ENCODE measurements around the gene DPH1.

DPH1 gene

GRCh38 chr17:2027528-2028233 is 2.3 kb upstream of the DPH1 start:
- DNase-seq (ENCODE audit: low read depth): no peak

GRCh38 chr17:2028234-2028614 is 1.7 kb upstream of the DPH1 start:
- no peak for DNase-seq (ENCODE audit: low read depth)

- DNase-seq (ENCODE audit: low read depth): no peak
Observed at GRCh38 chr17:2028737-2029136, 1.2 kb upstream of the DPH1 start.

- no peak for DNase-seq (ENCODE audit: low read depth)
Observed at GRCh38 chr17:2030779-2031163, 818 bp downstream of the DPH1 start.

- DNase-seq (ENCODE audit: low read depth): no peak
Observed at GRCh38 chr17:2033153-2033552, 3.2 kb downstream of the DPH1 start.

GRCh38 chr17:2034157-2034556 is 4.2 kb downstream of the DPH1 start:
- DNase-seq (ENCODE audit: low read depth): no peak

GRCh38 chr17:2034806-2035540 is 5.0 kb downstream of the DPH1 start:
- DNase-seq (ENCODE audit: low read depth): no peak

- no peak for DNase-seq (ENCODE audit: low read depth)
Observed at GRCh38 chr17:2035541-2036488, 5.9 kb downstream of the DPH1 start.

- DNase-seq (ENCODE audit: low read depth): no peak
Observed at GRCh38 chr17:2037155-2037554, 7.2 kb downstream of the DPH1 start.

GRCh38 chr17:2040219-2040827 is 10.4 kb downstream of the DPH1 start:
- DNase-seq (ENCODE audit: low read depth): no peak

GRCh38 chr17:2040942-2041560 is 11.1 kb downstream of the DPH1 start:
- no peak for DNase-seq (ENCODE audit: low read depth)

GRCh38 chr17:2041561-2042389 is 11.8 kb downstream of the DPH1 start, which contains the start of gene OVCA2:
OVCA2 (plus strand) TSS chr17:2042022; CDS start chr17:2042048, 26 bp downstream.
- peak; percentile 97 for DNase-seq (ENCODE audit: low read depth)

GRCh38 chr17:2042390-2042847 is 12.5 kb downstream of the DPH1 start:
- DNase-seq (ENCODE audit: low read depth): no peak

GRCh38 chr17:2042933-2043332 is 13.0 kb downstream of the DPH1 start:
- no peak for DNase-seq (ENCODE audit: low read depth)

- no peak for DNase-seq (ENCODE audit: low read depth)
Observed at GRCh38 chr17:2043785-2044184, 13.8 kb downstream of the DPH1 start.

- DNase-seq (ENCODE audit: low read depth): no peak
Observed at GRCh38 chr17:2044263-2044894, 14.4 kb downstream of the DPH1 start.

- no peak for DNase-seq (ENCODE audit: low read depth)
Observed at GRCh38 chr17:2047590-2047989, 17.6 kb downstream of the DPH1 start.

GRCh38 chr17:2048805-2049204 is 18.9 kb downstream of the DPH1 start:
- no peak for DNase-seq (ENCODE audit: low read depth)

GRCh38 chr17:2049333-2050299 is 19.7 kb downstream of the DPH1 start:
- peak; percentile 82 for DNase-seq (ENCODE audit: low read depth)
